Liver (tissue), 3 donors: Measurements from ENCODE around the gene NTM.

Experiments used
- EGR1 ChIP-seq, 2 donors: IDR thresholded peaks; 2 replicates each; pipeline ENCODE4 v1.6.1; 2016 to 2018; ENCODE audit warnings: antibody characterized with exemption in 2 of 2, low read depth in 2 of 2
- JUND ChIP-seq, 2 donors: IDR thresholded peaks; 2 replicates each; pipeline ENCODE4 v1.6.1; 2016; ENCODE audit warnings: antibody characterized with exemption in 2 of 2
- RAD21 ChIP-seq, 2 donors: IDR thresholded peaks; 2 replicates each; pipeline ENCODE4 v1.6.1; 2016; ENCODE audit warnings: antibody characterized with exemption in 2 of 2, mild to moderate bottlenecking in 2 of 2
- SP1 ChIP-seq: IDR thresholded peaks from 2 replicates; pipeline ENCODE4 v1.6.1; 2018; ENCODE audit warnings: antibody characterized with exemption, mild to moderate bottlenecking
- TF ChIP-seq, protein P1 (sequence below): fragments of 150-350 bp; IDR thresholded peaks from 2 replicates; pipeline ENCODE4 v1.5.1; 2017; ENCODE audit warnings: improper control_type of control experiment, low read depth, low read length; ENCODE audit not compliant: missing input control
- TF ChIP-seq, protein P2 (sequence below): IDR thresholded peaks from 2 replicates; pipeline ENCODE4 v1.6.1; 2016; ENCODE audit warnings: antibody characterized with exemption, mild to moderate bottlenecking
- TF ChIP-seq, protein P3 (sequence below): IDR thresholded peaks from 2 replicates; pipeline ENCODE4 v1.6.1; 2016; ENCODE audit warnings: antibody characterized with exemption
- donor health status: healthy.
- donor health status: healthy.

DNA sequence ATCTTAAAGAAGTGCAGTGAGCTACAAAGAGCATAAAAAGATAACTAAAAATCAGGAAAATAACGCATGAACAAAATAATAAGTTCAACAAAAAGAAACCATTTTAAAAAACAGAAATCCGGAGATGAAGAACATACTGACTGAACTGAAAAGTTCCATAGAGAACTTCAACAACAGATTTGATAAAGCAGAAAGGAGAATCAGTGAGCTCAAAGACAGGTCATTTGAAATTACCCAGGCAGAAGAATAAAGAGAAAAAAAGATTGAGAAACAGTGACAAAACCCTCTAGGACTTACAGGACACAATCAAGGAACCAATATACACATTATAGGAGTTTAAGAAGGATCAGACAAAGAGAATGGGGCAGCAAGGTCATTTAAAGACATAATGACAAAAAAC, 334.3 kb downstream of the NTM start:
- TF ChIP-seq, protein P1, sequence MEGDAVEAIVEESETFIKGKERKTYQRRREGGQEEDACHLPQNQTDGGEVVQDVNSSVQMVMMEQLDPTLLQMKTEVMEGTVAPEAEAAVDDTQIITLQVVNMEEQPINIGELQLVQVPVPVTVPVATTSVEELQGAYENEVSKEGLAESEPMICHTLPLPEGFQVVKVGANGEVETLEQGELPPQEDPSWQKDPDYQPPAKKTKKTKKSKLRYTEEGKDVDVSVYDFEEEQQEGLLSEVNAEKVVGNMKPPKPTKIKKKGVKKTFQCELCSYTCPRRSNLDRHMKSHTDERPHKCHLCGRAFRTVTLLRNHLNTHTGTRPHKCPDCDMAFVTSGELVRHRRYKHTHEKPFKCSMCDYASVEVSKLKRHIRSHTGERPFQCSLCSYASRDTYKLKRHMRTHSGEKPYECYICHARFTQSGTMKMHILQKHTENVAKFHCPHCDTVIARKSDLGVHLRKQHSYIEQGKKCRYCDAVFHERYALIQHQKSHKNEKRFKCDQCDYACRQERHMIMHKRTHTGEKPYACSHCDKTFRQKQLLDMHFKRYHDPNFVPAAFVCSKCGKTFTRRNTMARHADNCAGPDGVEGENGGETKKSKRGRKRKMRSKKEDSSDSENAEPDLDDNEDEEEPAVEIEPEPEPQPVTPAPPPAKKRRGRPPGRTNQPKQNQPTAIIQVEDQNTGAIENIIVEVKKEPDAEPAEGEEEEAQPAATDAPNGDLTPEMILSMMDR: no peak
- TF ChIP-seq EGR1 (IDR thresholded peaks at IDR 0.05; ENCODE audit: low read depth in 2 of 2) (no peak), SP1 (no peak), JUND (IDR thresholded peaks at IDR 0.05) (no peak), RAD21 (IDR thresholded peaks at IDR 0.05) (no peak)
- TF ChIP-seq, protein P2, sequence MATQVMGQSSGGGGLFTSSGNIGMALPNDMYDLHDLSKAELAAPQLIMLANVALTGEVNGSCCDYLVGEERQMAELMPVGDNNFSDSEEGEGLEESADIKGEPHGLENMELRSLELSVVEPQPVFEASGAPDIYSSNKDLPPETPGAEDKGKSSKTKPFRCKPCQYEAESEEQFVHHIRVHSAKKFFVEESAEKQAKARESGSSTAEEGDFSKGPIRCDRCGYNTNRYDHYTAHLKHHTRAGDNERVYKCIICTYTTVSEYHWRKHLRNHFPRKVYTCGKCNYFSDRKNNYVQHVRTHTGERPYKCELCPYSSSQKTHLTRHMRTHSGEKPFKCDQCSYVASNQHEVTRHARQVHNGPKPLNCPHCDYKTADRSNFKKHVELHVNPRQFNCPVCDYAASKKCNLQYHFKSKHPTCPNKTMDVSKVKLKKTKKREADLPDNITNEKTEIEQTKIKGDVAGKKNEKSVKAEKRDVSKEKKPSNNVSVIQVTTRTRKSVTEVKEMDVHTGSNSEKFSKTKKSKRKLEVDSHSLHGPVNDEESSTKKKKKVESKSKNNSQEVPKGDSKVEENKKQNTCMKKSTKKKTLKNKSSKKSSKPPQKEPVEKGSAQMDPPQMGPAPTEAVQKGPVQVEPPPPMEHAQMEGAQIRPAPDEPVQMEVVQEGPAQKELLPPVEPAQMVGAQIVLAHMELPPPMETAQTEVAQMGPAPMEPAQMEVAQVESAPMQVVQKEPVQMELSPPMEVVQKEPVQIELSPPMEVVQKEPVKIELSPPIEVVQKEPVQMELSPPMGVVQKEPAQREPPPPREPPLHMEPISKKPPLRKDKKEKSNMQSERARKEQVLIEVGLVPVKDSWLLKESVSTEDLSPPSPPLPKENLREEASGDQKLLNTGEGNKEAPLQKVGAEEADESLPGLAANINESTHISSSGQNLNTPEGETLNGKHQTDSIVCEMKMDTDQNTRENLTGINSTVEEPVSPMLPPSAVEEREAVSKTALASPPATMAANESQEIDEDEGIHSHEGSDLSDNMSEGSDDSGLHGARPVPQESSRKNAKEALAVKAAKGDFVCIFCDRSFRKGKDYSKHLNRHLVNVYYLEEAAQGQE: no peak
- TF ChIP-seq, protein P3, sequence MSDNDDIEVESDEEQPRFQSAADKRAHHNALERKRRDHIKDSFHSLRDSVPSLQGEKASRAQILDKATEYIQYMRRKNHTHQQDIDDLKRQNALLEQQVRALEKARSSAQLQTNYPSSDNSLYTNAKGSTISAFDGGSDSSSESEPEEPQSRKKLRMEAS: no peak
